ENCODE results near the gene HERPUD2.

DNA sequence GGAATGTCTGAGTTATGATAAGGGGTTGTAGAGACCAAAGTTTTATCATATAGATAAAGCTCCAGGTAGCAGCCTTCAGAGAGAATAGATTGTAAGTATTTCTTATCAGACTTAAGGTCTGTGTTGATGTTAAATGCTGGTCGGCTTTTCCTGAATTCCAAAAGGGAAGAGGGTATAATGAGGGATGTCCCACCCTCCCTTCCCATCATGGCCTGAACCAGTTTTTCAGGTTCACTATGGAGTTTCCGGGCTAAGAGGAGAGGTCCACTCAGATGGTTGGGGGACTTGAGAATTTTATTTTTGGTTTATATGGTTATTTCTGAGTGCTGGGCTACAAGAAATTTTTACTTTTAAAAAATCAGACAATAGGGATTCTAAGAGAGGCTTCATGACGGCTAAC, 45.2 kb downstream of the HERPUD2 start:
- TF ChIP-seq TEAD4 (IDR thresholded peaks at IDR 0.05) = no peak
- TF ChIP-seq, protein P1, sequence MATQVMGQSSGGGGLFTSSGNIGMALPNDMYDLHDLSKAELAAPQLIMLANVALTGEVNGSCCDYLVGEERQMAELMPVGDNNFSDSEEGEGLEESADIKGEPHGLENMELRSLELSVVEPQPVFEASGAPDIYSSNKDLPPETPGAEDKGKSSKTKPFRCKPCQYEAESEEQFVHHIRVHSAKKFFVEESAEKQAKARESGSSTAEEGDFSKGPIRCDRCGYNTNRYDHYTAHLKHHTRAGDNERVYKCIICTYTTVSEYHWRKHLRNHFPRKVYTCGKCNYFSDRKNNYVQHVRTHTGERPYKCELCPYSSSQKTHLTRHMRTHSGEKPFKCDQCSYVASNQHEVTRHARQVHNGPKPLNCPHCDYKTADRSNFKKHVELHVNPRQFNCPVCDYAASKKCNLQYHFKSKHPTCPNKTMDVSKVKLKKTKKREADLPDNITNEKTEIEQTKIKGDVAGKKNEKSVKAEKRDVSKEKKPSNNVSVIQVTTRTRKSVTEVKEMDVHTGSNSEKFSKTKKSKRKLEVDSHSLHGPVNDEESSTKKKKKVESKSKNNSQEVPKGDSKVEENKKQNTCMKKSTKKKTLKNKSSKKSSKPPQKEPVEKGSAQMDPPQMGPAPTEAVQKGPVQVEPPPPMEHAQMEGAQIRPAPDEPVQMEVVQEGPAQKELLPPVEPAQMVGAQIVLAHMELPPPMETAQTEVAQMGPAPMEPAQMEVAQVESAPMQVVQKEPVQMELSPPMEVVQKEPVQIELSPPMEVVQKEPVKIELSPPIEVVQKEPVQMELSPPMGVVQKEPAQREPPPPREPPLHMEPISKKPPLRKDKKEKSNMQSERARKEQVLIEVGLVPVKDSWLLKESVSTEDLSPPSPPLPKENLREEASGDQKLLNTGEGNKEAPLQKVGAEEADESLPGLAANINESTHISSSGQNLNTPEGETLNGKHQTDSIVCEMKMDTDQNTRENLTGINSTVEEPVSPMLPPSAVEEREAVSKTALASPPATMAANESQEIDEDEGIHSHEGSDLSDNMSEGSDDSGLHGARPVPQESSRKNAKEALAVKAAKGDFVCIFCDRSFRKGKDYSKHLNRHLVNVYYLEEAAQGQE (IDR thresholded peaks at IDR 0.05; ENCODE audit: low read depth) = no peak
- no peak for TF ChIP-seq FOXM1 (IDR thresholded peaks at IDR 0.05; ENCODE audit: borderline replicate concordance, low read depth)
- no peak for TF ChIP-seq NFIC (IDR thresholded peaks at IDR 0.05)
- TF ChIP-seq CEBPB (IDR thresholded peaks at IDR 0.05) = no peak
- no peak for TF ChIP-seq RAD21 (IDR thresholded peaks at IDR 0.05; ENCODE audit: low read depth)
- no peak for TF ChIP-seq EP300 (IDR thresholded peaks at IDR 0.05; ENCODE audit: borderline replicate concordance)
- no peak for TF ChIP-seq ZBTB7A (IDR thresholded peaks at IDR 0.05; ENCODE audit: low read depth)
- no peak for TF ChIP-seq TAF1 (IDR thresholded peaks at IDR 0.05; ENCODE audit: low read depth)
- TF ChIP-seq, protein P2, sequence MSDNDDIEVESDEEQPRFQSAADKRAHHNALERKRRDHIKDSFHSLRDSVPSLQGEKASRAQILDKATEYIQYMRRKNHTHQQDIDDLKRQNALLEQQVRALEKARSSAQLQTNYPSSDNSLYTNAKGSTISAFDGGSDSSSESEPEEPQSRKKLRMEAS (IDR thresholded peaks at IDR 0.05) = no peak

All from Ishikawa (cell line).